Measurements from ENCODE around the gene POU2F2.

DNA sequence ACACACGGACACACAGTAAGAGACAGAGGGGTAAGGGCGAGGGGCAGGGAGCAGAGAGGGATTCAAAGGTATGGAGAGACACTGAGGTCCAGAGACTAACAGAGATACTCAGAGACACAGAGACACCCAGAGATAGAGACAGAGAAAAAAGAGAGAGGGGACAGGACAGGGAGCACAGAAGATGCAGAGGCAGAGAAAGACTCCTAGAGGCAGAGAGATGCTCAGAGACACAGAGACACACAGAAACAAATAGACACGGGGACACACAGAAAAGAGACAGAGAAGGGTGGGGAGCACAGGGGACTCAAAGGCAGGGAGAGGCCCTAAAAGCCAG lies 45.4 kb upstream of the POU2F2 start:
- no peak for TF ChIP-seq POLR2A (IDR thresholded peaks at IDR 0.05)
- TF ChIP-seq, protein P1, sequence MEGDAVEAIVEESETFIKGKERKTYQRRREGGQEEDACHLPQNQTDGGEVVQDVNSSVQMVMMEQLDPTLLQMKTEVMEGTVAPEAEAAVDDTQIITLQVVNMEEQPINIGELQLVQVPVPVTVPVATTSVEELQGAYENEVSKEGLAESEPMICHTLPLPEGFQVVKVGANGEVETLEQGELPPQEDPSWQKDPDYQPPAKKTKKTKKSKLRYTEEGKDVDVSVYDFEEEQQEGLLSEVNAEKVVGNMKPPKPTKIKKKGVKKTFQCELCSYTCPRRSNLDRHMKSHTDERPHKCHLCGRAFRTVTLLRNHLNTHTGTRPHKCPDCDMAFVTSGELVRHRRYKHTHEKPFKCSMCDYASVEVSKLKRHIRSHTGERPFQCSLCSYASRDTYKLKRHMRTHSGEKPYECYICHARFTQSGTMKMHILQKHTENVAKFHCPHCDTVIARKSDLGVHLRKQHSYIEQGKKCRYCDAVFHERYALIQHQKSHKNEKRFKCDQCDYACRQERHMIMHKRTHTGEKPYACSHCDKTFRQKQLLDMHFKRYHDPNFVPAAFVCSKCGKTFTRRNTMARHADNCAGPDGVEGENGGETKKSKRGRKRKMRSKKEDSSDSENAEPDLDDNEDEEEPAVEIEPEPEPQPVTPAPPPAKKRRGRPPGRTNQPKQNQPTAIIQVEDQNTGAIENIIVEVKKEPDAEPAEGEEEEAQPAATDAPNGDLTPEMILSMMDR (IDR thresholded peaks at IDR 0.05): no peak

All from lower leg skin (tissue), 3 donors.